Measurements from ENCODE around the gene PKP1.

The PKP1 gene

GRCh38 chr1:201285846-201286245, 2.5 kb downstream of the PKP1 start:
- in situ Hi-C loops (cut with MboI; ENCODE audit: low sequenced_read_pairs, unreplicated experiment): no loop called here
- TF ChIP-seq, protein P1, sequence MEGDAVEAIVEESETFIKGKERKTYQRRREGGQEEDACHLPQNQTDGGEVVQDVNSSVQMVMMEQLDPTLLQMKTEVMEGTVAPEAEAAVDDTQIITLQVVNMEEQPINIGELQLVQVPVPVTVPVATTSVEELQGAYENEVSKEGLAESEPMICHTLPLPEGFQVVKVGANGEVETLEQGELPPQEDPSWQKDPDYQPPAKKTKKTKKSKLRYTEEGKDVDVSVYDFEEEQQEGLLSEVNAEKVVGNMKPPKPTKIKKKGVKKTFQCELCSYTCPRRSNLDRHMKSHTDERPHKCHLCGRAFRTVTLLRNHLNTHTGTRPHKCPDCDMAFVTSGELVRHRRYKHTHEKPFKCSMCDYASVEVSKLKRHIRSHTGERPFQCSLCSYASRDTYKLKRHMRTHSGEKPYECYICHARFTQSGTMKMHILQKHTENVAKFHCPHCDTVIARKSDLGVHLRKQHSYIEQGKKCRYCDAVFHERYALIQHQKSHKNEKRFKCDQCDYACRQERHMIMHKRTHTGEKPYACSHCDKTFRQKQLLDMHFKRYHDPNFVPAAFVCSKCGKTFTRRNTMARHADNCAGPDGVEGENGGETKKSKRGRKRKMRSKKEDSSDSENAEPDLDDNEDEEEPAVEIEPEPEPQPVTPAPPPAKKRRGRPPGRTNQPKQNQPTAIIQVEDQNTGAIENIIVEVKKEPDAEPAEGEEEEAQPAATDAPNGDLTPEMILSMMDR (IDR thresholded peaks at IDR 0.05; ENCODE audit: borderline replicate concordance, control extremely low read depth, extremely low read depth, insufficient read depth, missing control alignments): no peak
- no peak for DNase-seq (ENCODE audit: low spot score)

DNA sequence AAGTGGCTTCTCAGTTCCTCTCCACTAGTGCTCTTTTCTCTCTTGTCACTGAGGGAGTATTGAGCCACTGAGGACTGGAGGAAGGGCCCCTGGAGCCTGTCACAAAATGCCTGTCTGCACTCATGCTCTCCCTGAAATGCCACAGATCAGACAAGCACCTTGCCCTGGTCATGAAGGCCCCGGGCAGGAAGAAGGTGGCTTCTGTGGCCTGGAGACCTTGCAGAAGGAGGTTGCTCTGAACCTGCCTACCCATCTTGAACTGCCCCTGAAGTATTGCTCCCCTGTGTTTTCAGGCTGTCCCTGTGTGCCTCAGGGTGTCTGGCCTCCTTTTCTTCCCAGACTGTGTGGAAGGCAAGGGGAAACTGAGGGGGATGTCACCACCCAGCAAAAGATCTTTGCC, 3.1 kb downstream of the PKP1 start:
- TF ChIP-seq, protein P1 (IDR thresholded peaks at IDR 0.05; ENCODE audit: borderline replicate concordance, control extremely low read depth, extremely low read depth, insufficient read depth, missing control alignments): no peak
- in situ Hi-C loops (cut with MboI; ENCODE audit: low sequenced_read_pairs, unreplicated experiment): no loop called here
- DNase-seq (ENCODE audit: low spot score): no peak

- in situ Hi-C loops (cut with MboI; ENCODE audit: low sequenced_read_pairs, unreplicated experiment): no loop called here
- TF ChIP-seq, protein P1 (IDR thresholded peaks at IDR 0.05; ENCODE audit: borderline replicate concordance, control extremely low read depth, extremely low read depth, insufficient read depth, missing control alignments): no peak
- no peak for DNase-seq (ENCODE audit: low spot score)
Observed at GRCh38 chr1:201288007-201288406, 4.7 kb downstream of the PKP1 start.

DNA sequence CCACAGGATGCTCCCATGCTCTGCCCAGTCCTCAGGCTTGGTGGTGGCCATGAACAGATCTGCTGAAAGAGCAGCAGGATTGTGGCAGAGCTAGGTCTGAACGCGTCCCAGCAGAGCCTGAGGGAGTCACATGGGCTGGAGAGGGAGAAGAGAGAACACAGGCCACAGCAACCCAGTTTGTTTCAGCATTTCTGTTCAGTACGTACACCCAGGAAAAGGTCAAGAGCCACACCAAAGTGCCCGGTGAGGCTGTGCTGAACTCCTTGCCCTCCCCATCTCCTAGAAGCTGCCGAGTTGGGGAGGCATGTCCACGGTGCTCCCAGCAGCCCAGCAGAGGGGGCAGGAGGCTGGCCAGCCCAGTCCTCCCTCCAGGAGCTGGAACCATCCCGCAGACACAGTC, 5.5 kb downstream of the PKP1 start:
- in situ Hi-C loops (cut with MboI; ENCODE audit: low sequenced_read_pairs, unreplicated experiment): no loop called here
- TF ChIP-seq, protein P1 (IDR thresholded peaks at IDR 0.05; ENCODE audit: borderline replicate concordance, control extremely low read depth, extremely low read depth, insufficient read depth, missing control alignments): no peak
- DNase-seq (ENCODE audit: low spot score): no peak

DNA sequence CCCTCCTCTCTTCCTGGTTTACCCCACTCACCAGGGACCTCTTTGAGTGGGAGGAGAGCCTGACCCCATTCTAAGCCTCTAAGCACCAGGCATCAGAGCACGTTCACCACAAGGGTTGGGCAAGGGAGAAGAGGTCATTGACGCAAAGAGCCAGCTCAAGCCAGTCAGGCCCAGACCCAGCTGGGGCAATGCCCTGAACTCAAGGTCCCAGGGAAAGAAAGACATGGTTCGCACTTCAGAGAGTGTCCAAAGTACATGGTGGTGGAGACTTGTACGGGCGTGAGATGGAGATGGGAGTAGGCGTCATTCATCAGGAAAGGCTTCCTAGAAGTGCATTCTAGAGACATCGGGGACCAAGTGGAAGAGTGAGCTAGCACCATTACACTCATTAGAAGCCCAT, 7.2 kb downstream of the PKP1 start:
- no peak for DNase-seq (ENCODE audit: low spot score)
- in situ Hi-C loops (cut with MboI; ENCODE audit: low sequenced_read_pairs, unreplicated experiment): no loop called here
- TF ChIP-seq, protein P1 (IDR thresholded peaks at IDR 0.05; ENCODE audit: borderline replicate concordance, control extremely low read depth, extremely low read depth, insufficient read depth, missing control alignments): no peak

GRCh38 chr1:201291916-201292315, 8.6 kb downstream of the PKP1 start:
- in situ Hi-C loops (cut with MboI; ENCODE audit: low sequenced_read_pairs, unreplicated experiment): no loop called here
- TF ChIP-seq, protein P1 (IDR thresholded peaks at IDR 0.05; ENCODE audit: borderline replicate concordance, control extremely low read depth, extremely low read depth, insufficient read depth, missing control alignments): no peak
- DNase-seq (ENCODE audit: low spot score): no peak

- in situ Hi-C loops (cut with MboI; ENCODE audit: low sequenced_read_pairs, unreplicated experiment): no loop called here
- TF ChIP-seq, protein P1 (IDR thresholded peaks at IDR 0.05; ENCODE audit: borderline replicate concordance, control extremely low read depth, extremely low read depth, insufficient read depth, missing control alignments): no peak
- no peak for DNase-seq (ENCODE audit: low spot score)
Observed at GRCh38 chr1:201294876-201295275, 11.6 kb downstream of the PKP1 start.

All from GM13976 (cell line).